Measurements from ENCODE around the gene RPRD1B. TPM values are rescaled to one million over a fixed set of nuclear protein-coding genes. Genes with fewer than 3 reads are reported as not detected.

The RPRD1B gene
- total RNA-seq, 1 experiment from 2014 or later = 43.6 TPM

DNA sequence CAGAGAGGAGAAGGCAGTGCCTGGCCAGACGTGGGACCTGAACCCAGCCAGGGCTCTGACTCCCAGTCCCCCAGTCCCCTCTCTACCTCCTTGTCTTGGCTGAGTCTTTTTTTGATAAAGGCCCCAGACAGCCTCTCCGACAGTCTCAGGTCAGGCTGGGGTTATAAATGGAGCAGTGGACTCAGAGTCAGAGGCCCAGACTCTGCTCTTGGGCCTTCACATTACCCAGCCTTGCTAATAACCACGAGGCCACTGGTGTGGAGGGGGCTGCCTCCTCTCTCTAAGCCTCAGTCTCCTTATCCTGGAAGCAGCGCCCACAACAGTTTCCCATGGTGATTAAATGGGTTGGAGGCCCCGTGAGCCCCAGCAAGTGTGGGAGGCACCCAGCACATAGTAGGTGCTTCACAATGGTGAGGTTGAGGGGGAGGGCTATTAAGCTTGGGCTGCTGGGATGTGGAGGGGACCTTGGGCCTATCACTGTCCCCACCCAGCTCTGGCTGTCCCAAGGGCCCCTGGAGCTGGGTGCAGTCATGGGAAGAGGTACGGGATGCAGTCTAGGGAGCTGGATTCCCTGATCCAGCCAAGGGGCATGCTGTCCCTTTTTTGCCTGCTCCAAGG, 95.8 kb downstream of the RPRD1B start:
- no peak overlapping the region for H3K9ac ChIP-seq (ENCODE audit: low read length)
- ChIA-PET CTCF (no interaction called here), POLR2A (ENCODE audit: unreplicated experiment) (no interaction called here)
- H3K79me2 ChIP-seq (ENCODE audit: low read length) = no peaks in the 10 kb centered on the region
- H3K4me3 ChIP-seq (ENCODE audit: low read length) = no peak overlapping the region
- peaks cover 49% of the 10 kb centered on the region for H3K4me1 ChIP-seq (ENCODE audit: insufficient read depth, low read length)
- BruUV-seq (replicated peaks) = no TSS peak
- DNase-seq (no peak), ATAC-seq (no peak)
- no peaks in the 10 kb centered on the region for H4K20me1 ChIP-seq (ENCODE audit: low read length)
- H3K4me2 ChIP-seq (ENCODE audit: low read length) = no peak overlapping the region
- H3K27ac ChIP-seq (ENCODE audit: low read length) = no peak overlapping the region
- intact Hi-C loops (cut with micrococcal nuclease) = no loop called here
- no peak overlapping the region for H2AFZ ChIP-seq (ENCODE audit: low read length)
- H3K27me3 ChIP-seq (ENCODE audit: low read length) = no peaks in the 10 kb centered on the region
- H3K9me3 ChIP-seq (ENCODE audit: low read length) = no peaks in the 10 kb centered on the region
- peaks cover 17% of the 10 kb centered on the region for H3F3A ChIP-seq (ENCODE audit: low read length, unreplicated experiment)
- peaks cover 25% of the 10 kb centered on the region for H3K36me3 ChIP-seq (ENCODE audit: low read depth, low read length)
- TF ChIP-seq EZH2 (IDR thresholded peaks at IDR 0.05; ENCODE audit: low read length, unreplicated experiment) = no peak
- TF ChIP-seq EZH2phosphoT487 (IDR thresholded peaks at IDR 0.05; ENCODE audit: borderline replicate concordance, low read length) = no peak
- TF ChIP-seq, protein P1, sequence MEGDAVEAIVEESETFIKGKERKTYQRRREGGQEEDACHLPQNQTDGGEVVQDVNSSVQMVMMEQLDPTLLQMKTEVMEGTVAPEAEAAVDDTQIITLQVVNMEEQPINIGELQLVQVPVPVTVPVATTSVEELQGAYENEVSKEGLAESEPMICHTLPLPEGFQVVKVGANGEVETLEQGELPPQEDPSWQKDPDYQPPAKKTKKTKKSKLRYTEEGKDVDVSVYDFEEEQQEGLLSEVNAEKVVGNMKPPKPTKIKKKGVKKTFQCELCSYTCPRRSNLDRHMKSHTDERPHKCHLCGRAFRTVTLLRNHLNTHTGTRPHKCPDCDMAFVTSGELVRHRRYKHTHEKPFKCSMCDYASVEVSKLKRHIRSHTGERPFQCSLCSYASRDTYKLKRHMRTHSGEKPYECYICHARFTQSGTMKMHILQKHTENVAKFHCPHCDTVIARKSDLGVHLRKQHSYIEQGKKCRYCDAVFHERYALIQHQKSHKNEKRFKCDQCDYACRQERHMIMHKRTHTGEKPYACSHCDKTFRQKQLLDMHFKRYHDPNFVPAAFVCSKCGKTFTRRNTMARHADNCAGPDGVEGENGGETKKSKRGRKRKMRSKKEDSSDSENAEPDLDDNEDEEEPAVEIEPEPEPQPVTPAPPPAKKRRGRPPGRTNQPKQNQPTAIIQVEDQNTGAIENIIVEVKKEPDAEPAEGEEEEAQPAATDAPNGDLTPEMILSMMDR (conservative IDR thresholded peaks at IDR 0.05; ENCODE audit: low read depth, low read length) = no peak
- no peaks in the 10 kb centered on the region for H3K9me2 ChIP-seq (replicated peaks; ENCODE audit: low read length)

DNA sequence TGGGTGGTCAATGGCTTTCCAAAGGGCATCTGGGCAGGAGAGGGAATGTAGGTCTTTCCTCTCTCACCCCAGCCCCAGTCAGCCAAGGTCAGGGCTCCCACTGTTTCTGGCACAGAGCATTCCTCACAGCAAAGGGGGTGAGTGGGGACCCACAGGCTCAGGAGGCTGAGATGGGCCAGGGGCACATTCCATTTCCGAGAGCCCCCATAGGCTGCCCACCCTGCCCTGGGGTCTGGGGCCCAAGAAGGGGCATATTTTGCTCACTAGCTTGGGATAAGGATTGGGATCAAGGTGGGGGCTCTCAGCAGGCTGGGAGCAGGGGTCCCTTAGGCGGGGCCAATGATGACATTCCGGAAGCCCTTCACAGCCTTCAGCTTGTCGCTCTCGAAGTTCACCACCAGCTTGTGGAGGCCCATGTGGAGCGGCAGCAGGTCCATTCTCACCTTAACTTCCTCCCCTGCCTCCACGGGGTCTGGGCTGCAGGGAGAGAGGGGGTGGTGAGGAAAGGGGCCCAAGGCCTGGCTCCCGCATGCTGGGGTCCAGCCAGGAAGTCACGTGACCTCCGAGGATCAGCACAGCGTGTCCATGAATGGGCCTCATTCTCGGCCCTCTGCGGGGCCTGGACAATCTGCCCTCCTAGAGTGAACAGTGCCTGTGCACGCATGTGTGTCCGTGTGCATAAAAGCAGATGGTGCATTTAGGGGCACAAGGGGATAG, 96.5 kb downstream of the RPRD1B start:
- Histone ChIP-seq H3K36me3 (ENCODE audit: low read depth, low read length) (peaks cover 29% of the 10 kb centered on the region), H3K9ac (ENCODE audit: low read length) (no peak overlapping the region), H3K4me2 (ENCODE audit: low read length) (no peak overlapping the region), H3F3A (ENCODE audit: low read length, unreplicated experiment) (peaks cover 17% of the 10 kb centered on the region), H3K9me3 (ENCODE audit: low read length) (no peaks in the 10 kb centered on the region), H4K20me1 (ENCODE audit: low read length) (no peaks in the 10 kb centered on the region), H3K79me2 (ENCODE audit: low read length) (no peaks in the 10 kb centered on the region), H2AFZ (ENCODE audit: low read length) (no peak overlapping the region), H3K27me3 (ENCODE audit: low read length) (no peaks in the 10 kb centered on the region), H3K9me2 (replicated peaks; ENCODE audit: low read length) (no peaks in the 10 kb centered on the region), H3K4me3 (ENCODE audit: low read length) (no peak overlapping the region), H3K4me1 (ENCODE audit: insufficient read depth, low read length) (peaks cover 55% of the 10 kb centered on the region), H3K27ac (ENCODE audit: low read length) (no peak overlapping the region)
- CTCF ChIA-PET = no interaction called here
- no peak for TF ChIP-seq EZH2 (IDR thresholded peaks at IDR 0.05; ENCODE audit: low read length, unreplicated experiment)
- TF ChIP-seq, protein P1 (conservative IDR thresholded peaks at IDR 0.05; ENCODE audit: low read depth, low read length) = no peak
- no peak for TF ChIP-seq EZH2phosphoT487 (IDR thresholded peaks at IDR 0.05; ENCODE audit: borderline replicate concordance, low read length)
- POLR2A ChIA-PET (ENCODE audit: unreplicated experiment) = no interaction called here
- DNase-seq (no peak), ATAC-seq (no peak)
- no TSS peak for BruUV-seq (replicated peaks)
- intact Hi-C loops (cut with micrococcal nuclease) = no loop called here
